ENCODE results near the gene CDH1. TPM values are rescaled to one million over a fixed set of nuclear protein-coding genes. Genes with fewer than 3 reads are reported as not detected.

Gene CDH1
- total RNA-seq, 2 donors from 2014 or later: 118 to 123 TPM

GRCh38 chr16:68760671-68761275 lies 23.7 kb downstream of the CDH1 start:
- Histone ChIP-seq H3K27me3 (ENCODE audit: control insufficient read depth, insufficient read depth, low read length, poor library complexity, severe bottlenecking) (no peaks in the 10 kb centered on the region), H3K27ac (ENCODE audit: low read depth, low read length) (peak overlapping the region; percentile 32), H3K9me3 (ENCODE audit: control insufficient read depth, low read length) (no peaks in the 10 kb centered on the region), H3K4me1 (ENCODE audit: control insufficient read depth, insufficient read depth, low read length) (no peaks in the 10 kb centered on the region), H3K9ac (ENCODE audit: extremely low read depth, low read length, poor library complexity, severe bottlenecking) (no peak overlapping the region), H3K36me3 (ENCODE audit: control insufficient read depth, insufficient read depth, low read length) (no peaks in the 10 kb centered on the region), H3K4me3 (ENCODE audit: low read length) (no peak overlapping the region)
- 80 to 87% methylated on average over 7 of the region's 8 CpGs for WGBS, 2 experiments (ENCODE audit: insufficient coverage in 1 of 2, insufficient read length in 1 of 2)
- Mint-ChIP-seq H3K9me3 (no peaks in the 10 kb centered on the region), H3K27me3 (ENCODE audit: insufficient read depth) (no peaks in the 10 kb centered on the region), H3K27ac (no peak overlapping the region), H3K36me3 (ENCODE audit: low read depth) (peaks cover 10% of the 10 kb centered on the region), H3K4me1 (peaks cover 25% of the 10 kb centered on the region), H3K4me3 (no peak overlapping the region)
- TF ChIP-seq CTCF (conservative IDR thresholded peaks at IDR 0.05): no peak
- DNase-seq: no peak

DNA sequence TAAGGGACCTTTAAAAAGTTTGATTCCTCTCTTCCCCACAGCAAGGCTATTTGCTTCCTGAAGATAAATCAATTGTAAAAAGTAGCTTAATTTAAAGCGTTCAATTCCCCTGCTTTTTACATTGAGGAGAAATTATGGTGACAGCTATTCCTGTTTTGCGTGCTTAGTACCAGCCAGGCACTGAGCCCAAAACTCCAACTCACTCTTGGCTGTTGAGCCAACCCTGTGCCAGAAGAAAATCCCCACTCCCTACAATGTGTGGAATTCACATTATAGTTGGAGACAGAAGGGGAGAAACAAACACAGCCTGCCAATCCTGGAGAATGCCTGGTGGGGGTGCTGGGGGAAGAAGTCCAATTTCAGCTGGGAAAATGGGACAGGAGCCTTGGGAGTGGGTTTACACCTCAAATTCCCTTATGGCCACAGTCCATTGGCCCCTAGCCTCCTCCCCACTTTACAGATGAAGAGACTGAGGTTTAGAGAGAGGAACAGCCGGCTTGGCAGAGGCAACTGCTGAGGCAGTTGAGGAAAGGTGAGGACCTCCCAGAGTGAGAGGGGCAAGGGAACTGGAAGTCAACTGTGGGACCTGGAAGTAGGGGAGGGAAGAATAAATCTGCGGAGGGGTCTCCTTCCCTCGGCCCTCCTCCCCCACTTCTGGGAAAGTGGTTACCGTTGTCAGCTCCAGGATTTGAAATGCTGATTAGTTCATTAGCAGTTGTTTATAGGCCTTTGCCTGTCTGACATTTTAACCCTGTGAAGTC lies 26.1 kb downstream of the CDH1 start:
- no peaks in the 10 kb centered on the region for H3K27me3 ChIP-seq (ENCODE audit: control insufficient read depth, insufficient read depth, low read length, poor library complexity, severe bottlenecking)
- H3K4me3 Mint-ChIP-seq: peak overlapping the region; percentile 33
- H3K4me3 ChIP-seq (ENCODE audit: low read length): no peak overlapping the region
- H3K27me3 Mint-ChIP-seq (ENCODE audit: insufficient read depth): no peaks in the 10 kb centered on the region
- peaks cover 5% of the 10 kb centered on the region for H3K36me3 Mint-ChIP-seq (ENCODE audit: low read depth)
- WGBS, 2 experiments (ENCODE audit: insufficient coverage in 1 of 2, insufficient read length in 1 of 2): 22 to 39% methylated on average over 3 to 6 of the region's 6 CpGs
- no peaks in the 10 kb centered on the region for H3K9me3 ChIP-seq (ENCODE audit: control insufficient read depth, low read length)
- no peaks in the 10 kb centered on the region for H3K9me3 Mint-ChIP-seq
- H3K4me1 ChIP-seq (ENCODE audit: control insufficient read depth, insufficient read depth, low read length): no peaks in the 10 kb centered on the region
- H3K9ac ChIP-seq (ENCODE audit: extremely low read depth, low read length, poor library complexity, severe bottlenecking): no peak overlapping the region
- peak overlapping the region; percentile 88 for H3K27ac Mint-ChIP-seq
- peaks cover 25% of the 10 kb centered on the region for H3K4me1 Mint-ChIP-seq
- peak; percentile 80 for DNase-seq
- TF ChIP-seq CTCF (conservative IDR thresholded peaks at IDR 0.05): no peak
- no peaks in the 10 kb centered on the region for H3K36me3 ChIP-seq (ENCODE audit: control insufficient read depth, insufficient read depth, low read length)
- H3K27ac ChIP-seq (ENCODE audit: low read depth, low read length): no peak overlapping the region

- no peak overlapping the region for H3K4me3 Mint-ChIP-seq
- no peak overlapping the region for H3K4me3 ChIP-seq (ENCODE audit: low read length)
- 90 to 93% methylated on average over 5 to 8 of the region's 8 CpGs for WGBS, 2 experiments (ENCODE audit: insufficient coverage in 1 of 2, insufficient read length in 1 of 2)
Measured at GRCh38 chr16:68764862-68765261, 27.8 kb downstream of the CDH1 start.

More at GRCh38 chr16:68764862-68765261, 27.8 kb downstream of the CDH1 start:
- Histone ChIP-seq H3K9me3 (ENCODE audit: control insufficient read depth, low read length) (no peaks in the 10 kb centered on the region), H3K4me1 (ENCODE audit: control insufficient read depth, insufficient read depth, low read length) (no peaks in the 10 kb centered on the region), H3K27me3 (ENCODE audit: control insufficient read depth, insufficient read depth, low read length, poor library complexity, severe bottlenecking) (no peaks in the 10 kb centered on the region), H3K27ac (ENCODE audit: low read depth, low read length) (no peak overlapping the region), H3K9ac (ENCODE audit: extremely low read depth, low read length, poor library complexity, severe bottlenecking) (no peak overlapping the region), H3K36me3 (ENCODE audit: control insufficient read depth, insufficient read depth, low read length) (no peaks in the 10 kb centered on the region)
- no peak for TF ChIP-seq CTCF (conservative IDR thresholded peaks at IDR 0.05)
- H3K9me3 Mint-ChIP-seq: no peaks in the 10 kb centered on the region
- H3K36me3 Mint-ChIP-seq (ENCODE audit: low read depth): no peaks in the 10 kb centered on the region
- no peak for DNase-seq
- H3K4me1 Mint-ChIP-seq: peaks cover 25% of the 10 kb centered on the region
- no peaks in the 10 kb centered on the region for H3K27me3 Mint-ChIP-seq (ENCODE audit: insufficient read depth)
- no peak overlapping the region for H3K27ac Mint-ChIP-seq

All from endodermal cell (in vitro differentiated cells).